Right renal cortex interstitium (tissue), 3 donors: ENCODE measurements around the gene SIT1. TPM values are rescaled to one million over a fixed set of nuclear protein-coding genes. Genes with fewer than 3 reads are reported as not detected.
A peak's percentile ranks its signal among the peaks of the same experiment; 100 is the strongest.
"Not testable (repeated sequence)": the region's sequence is repeated elsewhere in the genome, so short reads cannot be mapped to it uniquely, and the experiment has no call there.

Source experiments
- DNase-seq, 3 donors: peaks; one replicate each; pipeline ENCODE4 v3.0.0-alpha.2; 2013; ENCODE audit warnings: low read depth in 3 of 3, low spot score in 2 of 3
- polyA plus RNA-seq, 3 donors: library from polyadenylated mRNA; unstranded; fragments of 120-200 nt; gene quantifications; one replicate each; pipeline ENCODE4 v1.2.1, GENCODE V29; 2013; ENCODE audit not compliant: insufficient read length in 3 of 3

Gene SIT1
- polyA plus RNA-seq, 3 donors: 0.29 to 0.38 (median 0.36) TPM

- not testable (repeated sequence) for DNase-seq
Observed at GRCh38 chr9:35639225-35639624, 11.5 kb downstream of the SIT1 start.

GRCh38 chr9:35638751-35639150 is 12.0 kb downstream of the SIT1 start:
- not testable (repeated sequence) for DNase-seq

GRCh38 chr9:35637427-35637955 is 13.2 kb downstream of the SIT1 start:
- DNase-seq: not testable (repeated sequence)

GRCh38 chr9:35636877-35637246 is 13.9 kb downstream of the SIT1 start:
- not testable (repeated sequence) for DNase-seq

- no peak for DNase-seq
Observed at GRCh38 chr9:35636135-35636876, 14.4 kb downstream of the SIT1 start.

- DNase-seq: no peak
Observed at GRCh38 chr9:35635730-35636129, 15.0 kb downstream of the SIT1 start.

GRCh38 chr9:35629597-35629996 is 21.1 kb downstream of the SIT1 start:
- no peak for DNase-seq

- DNase-seq: no peak
Observed at GRCh38 chr9:35628389-35628991, 22.2 kb downstream of the SIT1 start.

- no peak for DNase-seq
Observed at GRCh38 chr9:35627575-35627974, 23.2 kb downstream of the SIT1 start.

GRCh38 chr9:35619800-35620158 is 31.0 kb downstream of the SIT1 start:
- no peak for DNase-seq

- no peak for DNase-seq
Observed at GRCh38 chr9:35618854-35619799, 31.6 kb downstream of the SIT1 start.

GRCh38 chr9:35618325-35618727 is 32.4 kb downstream of the SIT1 start, which contains the start of gene CD72:
Gene CD72, minus strand, starts transcription at chr9:35618413. Its CDS starts 110 bp downstream, at chr9:35618303.
- no peak for DNase-seq

- no peak for DNase-seq
Observed at GRCh38 chr9:35617548-35617947, 33.2 kb downstream of the SIT1 start.

- DNase-seq: peak in 1 of 3 donors; percentile 19
Observed at GRCh38 chr9:35616681-35617459, 33.9 kb downstream of the SIT1 start.

- no peak for DNase-seq
Observed at GRCh38 chr9:35615981-35616680, 34.6 kb downstream of the SIT1 start.

GRCh38 chr9:35612843-35613242 is 37.9 kb downstream of the SIT1 start:
- no peak for DNase-seq

GRCh38 chr9:35612066-35612465 is 38.7 kb downstream of the SIT1 start:
- not testable (repeated sequence) for DNase-seq

- DNase-seq: no peak
Observed at GRCh38 chr9:35611230-35611797, 39.4 kb downstream of the SIT1 start.

GRCh38 chr9:35609820-35610163 is 40.9 kb downstream of the SIT1 start:
- DNase-seq: no peak
